LNCaP clone FGC (cell line): ENCODE results near the gene TP73.
"Not testable (repeated sequence)": the region's sequence is repeated elsewhere in the genome, so short reads cannot be mapped to it uniquely, and the experiment has no call there.

Experiments used
- DNase-seq: peaks from one replicate; pipeline ENCODE4 v3.0.0-alpha.2; 2011; ENCODE audit warnings: low read depth
- H3K4me3 ChIP-seq: 2 replicates; pipeline ENCODE4 v1.5.1; 2011; ENCODE audit warnings: mild to moderate bottlenecking, low read depth, low read length, control low read depth
- CTCF ChIP-seq: IDR thresholded peaks from 2 replicates; pipeline ENCODE4 v1.5.1; 2012; ENCODE audit warnings: mild to moderate bottlenecking; ENCODE audit not compliant: control insufficient read depth, insufficient read depth; ENCODE audit errors: extremely low read depth

The TP73 gene

GRCh38 chr1:3746389-3746829, 94.1 kb downstream of the TP73 start:
- H3K4me3 ChIP-seq, result peak overlapping the region; percentile 88
- no peak for DNase-seq
- TF ChIP-seq CTCF, result no peak

GRCh38 chr1:3746830-3747521, 94.7 kb downstream of the TP73 start:
- peak overlapping the region; percentile 88 for H3K4me3 ChIP-seq
- DNase-seq, result peak; percentile 67
- no peak for TF ChIP-seq CTCF

GRCh38 chr1:3747522-3747848, 95.2 kb downstream of the TP73 start:
- DNase-seq, result no peak
- no peak for TF ChIP-seq CTCF
- peak overlapping the region; percentile 88 for H3K4me3 ChIP-seq

GRCh38 chr1:3747903-3748302, 95.6 kb downstream of the TP73 start:
- H3K4me3 ChIP-seq, result peak overlapping the region; percentile 88; the same call in 1 of the 2 replicates
- TF ChIP-seq CTCF, result no peak
- DNase-seq, result no peak

- not testable (repeated sequence) for DNase-seq, H3K4me3 ChIP-seq
These were observed 96.1 kb downstream of the TP73 start for GRCh38 chr1:3748316-3748900.

GRCh38 chr1:3749512-3749911, 97.2 kb downstream of the TP73 start:
- no peak overlapping the region for H3K4me3 ChIP-seq
- no peak for TF ChIP-seq CTCF
- no peak for DNase-seq

GRCh38 chr1:3750741-3751140, 98.4 kb downstream of the TP73 start:
- no peak for DNase-seq
- H3K4me3 ChIP-seq, result no peak overlapping the region
- TF ChIP-seq CTCF, result no peak
